Measurements from ENCODE around the gene RSPH10B2.

- TF ChIP-seq REST (IDR thresholded peaks at IDR 0.05): no peak
- TF ChIP-seq CTCF (IDR thresholded peaks at IDR 0.05): no peak
These were observed 24.2 kb upstream of the RSPH10B2 start for GRCh38 chr7:6729492-6730342.

All from A549 (cell line).